OCI-LY1 (cell line): ENCODE results near the gene ITPKC.

Experiments used
- H2AFZ ChIP-seq: fragments of 200-600 bp; sonication (generic), shearing (Covaris generic); 2 replicates; pipeline ENCODE4 v1.6.0; 2014; ENCODE audit warnings: antibody characterized with exemption, mild to moderate bottlenecking, low read length
- H3F3A ChIP-seq: fragments of 200-600 bp; sonication (generic), shearing (Covaris generic); 2 replicates; pipeline ENCODE4 v1.6.0; 2014; ENCODE audit warnings: mild to moderate bottlenecking, antibody characterized with exemption, low read length, moderate library complexity; ENCODE audit not compliant: insufficient read depth
- H3K27ac ChIP-seq: fragments of 200-600 bp; sonication (generic); 2 replicates; pipeline ENCODE4 v1.5.1; 2014; ENCODE audit warnings: low read length, mixed run types, mild to moderate bottlenecking, low read depth; ENCODE audit not compliant: poor library complexity, severe bottlenecking
- H3K27me3 ChIP-seq: fragments of 200-600 bp; sonication (generic); 2 replicates; pipeline ENCODE4 v1.6.0; 2014; ENCODE audit warnings: antibody characterized with exemption, mild to moderate bottlenecking, low read length, moderate library complexity; ENCODE audit not compliant: insufficient read depth
- H3K36me3 ChIP-seq: fragments of 200-600 bp; sonication (generic); 2 replicates; pipeline ENCODE4 v1.6.1; 2014; ENCODE audit warnings: mild to moderate bottlenecking, antibody characterized with exemption, low read length, moderate library complexity, mixed read lengths; ENCODE audit not compliant: insufficient read depth
- H3K4me1 ChIP-seq: fragments of 200-600 bp; sonication (generic); 2 replicates; pipeline ENCODE4 v1.5.1; 2014; ENCODE audit warnings: mild to moderate bottlenecking, low read length, moderate library complexity; ENCODE audit not compliant: insufficient read depth, severe bottlenecking
- H3K4me2 ChIP-seq: fragments of 200-600 bp; sonication (generic), shearing (Covaris generic); 2 replicates; pipeline ENCODE4 v1.6.1; 2014; ENCODE audit warnings: low read length
- H3K4me3 ChIP-seq: fragments of 200-600 bp; sonication (generic); 2 replicates; pipeline ENCODE4 v1.5.1; 2014; ENCODE audit warnings: low read length, low read depth, mild to moderate bottlenecking, mixed read lengths; ENCODE audit not compliant: poor library complexity, severe bottlenecking
- H3K79me2 ChIP-seq: fragments of 200-600 bp; shearing (Covaris generic); 2 replicates; pipeline ENCODE4 v1.6.1; 2016; ENCODE audit warnings: mixed run types, low read length, mixed read lengths; ENCODE audit not compliant: insufficient read depth
- H3K9ac ChIP-seq: fragments of 200-600 bp; sonication (generic), shearing (Covaris generic); 2 replicates; pipeline ENCODE4 v1.6.1; 2014; ENCODE audit warnings: mild to moderate bottlenecking, low read length, mixed read lengths
- H3K9me2 ChIP-seq: fragments of 200-600 bp; sonication (generic), shearing (Covaris generic); 2 replicates; pipeline ENCODE4 v1.6.1; 2014; ENCODE audit warnings: low read depth, mild to moderate bottlenecking, low read length, mixed read lengths
- H3K9me3 ChIP-seq: fragments of 200-600 bp; shearing (Covaris generic); 2 replicates; pipeline ENCODE4 v1.6.1; 2014; ENCODE audit warnings: low read length, mixed read lengths
- H4K20me1 ChIP-seq: fragments of 200-600 bp; sonication (generic), shearing (Covaris generic); 2 replicates; pipeline ENCODE4 v1.6.0; 2016; ENCODE audit warnings: mild to moderate bottlenecking, low read length; ENCODE audit not compliant: insufficient read depth
- CTCF ChIP-seq: fragments of 200-600 bp; sonication (generic), shearing (Covaris generic); IDR thresholded peaks from 2 replicates; pipeline ENCODE4 v1.5.1; 2017; ENCODE audit warnings: mild to moderate bottlenecking, antibody characterized with exemption, low read length, moderate library complexity, mixed read lengths
- EZH2 ChIP-seq: fragments of 200-600 bp; sonication (generic), shearing (Covaris generic); IDR thresholded peaks from 2 replicates; pipeline ENCODE4 v1.8.0; 2017; ENCODE audit warnings: borderline replicate concordance, mixed run types, mild to moderate bottlenecking, antibody characterized with exemption, low read length, moderate library complexity, mixed read lengths

The ITPKC gene

GRCh38 chr19:40759352-40759751, 42.4 kb downstream of the ITPKC start:
- Histone ChIP-seq H3K79me2 (peaks cover 30% of the 10 kb centered on the region), H3K36me3 (peaks cover 97% of the 10 kb centered on the region), H4K20me1 (no peaks in the 10 kb centered on the region), H3K27ac (no peak overlapping the region), H3K9me3 (no peaks in the 10 kb centered on the region), H3K9me2 (no peaks in the 10 kb centered on the region), H3K4me2 (no peak overlapping the region), H3F3A (no peaks in the 10 kb centered on the region), H2AFZ (no peak overlapping the region), H3K4me3 (no peak overlapping the region), H3K27me3 (no peaks in the 10 kb centered on the region), H3K9ac (no peak overlapping the region), H3K4me1 (peaks cover 27% of the 10 kb centered on the region)
- TF ChIP-seq EZH2 (no peak), CTCF (no peak)

GRCh38 chr19:40762754-40763470, 46.0 kb downstream of the ITPKC start:
- no peak overlapping the region for H3K27ac ChIP-seq
- H3K4me3 ChIP-seq: no peak overlapping the region
- H3K36me3 ChIP-seq: peaks cover 99% of the 10 kb centered on the region
- H3K9ac ChIP-seq: no peak overlapping the region
- no peak overlapping the region for H2AFZ ChIP-seq
- no peaks in the 10 kb centered on the region for H3K4me1 ChIP-seq
- H3K9me2 ChIP-seq: no peaks in the 10 kb centered on the region
- H3K79me2 ChIP-seq: no peaks in the 10 kb centered on the region
- H3F3A ChIP-seq: no peaks in the 10 kb centered on the region
- no peaks in the 10 kb centered on the region for H3K27me3 ChIP-seq
- H3K4me2 ChIP-seq: no peak overlapping the region
- no peaks in the 10 kb centered on the region for H3K9me3 ChIP-seq
- H4K20me1 ChIP-seq: no peaks in the 10 kb centered on the region
- TF ChIP-seq EZH2 (no peak), CTCF (no peak)

GRCh38 chr19:40763526-40763925, 46.6 kb downstream of the ITPKC start:
- TF ChIP-seq EZH2 (no peak), CTCF (no peak)
- no peaks in the 10 kb centered on the region for H3F3A ChIP-seq
- no peaks in the 10 kb centered on the region for H3K9me3 ChIP-seq
- H3K79me2 ChIP-seq: no peaks in the 10 kb centered on the region
- H3K4me3 ChIP-seq: no peak overlapping the region
- no peaks in the 10 kb centered on the region for H4K20me1 ChIP-seq
- no peaks in the 10 kb centered on the region for H3K9me2 ChIP-seq
- H2AFZ ChIP-seq: no peak overlapping the region
- H3K27me3 ChIP-seq: no peaks in the 10 kb centered on the region
- no peaks in the 10 kb centered on the region for H3K4me1 ChIP-seq
- H3K4me2 ChIP-seq: no peak overlapping the region
- H3K36me3 ChIP-seq: peaks cover 93% of the 10 kb centered on the region
- no peak overlapping the region for H3K27ac ChIP-seq
- no peak overlapping the region for H3K9ac ChIP-seq
